ENCODE data around the gene SLC43A1.

Gene SLC43A1

GRCh38 chr11:57444362-57445121 is 71.0 kb downstream of the SLC43A1 start:
- TF ChIP-seq, protein P1, sequence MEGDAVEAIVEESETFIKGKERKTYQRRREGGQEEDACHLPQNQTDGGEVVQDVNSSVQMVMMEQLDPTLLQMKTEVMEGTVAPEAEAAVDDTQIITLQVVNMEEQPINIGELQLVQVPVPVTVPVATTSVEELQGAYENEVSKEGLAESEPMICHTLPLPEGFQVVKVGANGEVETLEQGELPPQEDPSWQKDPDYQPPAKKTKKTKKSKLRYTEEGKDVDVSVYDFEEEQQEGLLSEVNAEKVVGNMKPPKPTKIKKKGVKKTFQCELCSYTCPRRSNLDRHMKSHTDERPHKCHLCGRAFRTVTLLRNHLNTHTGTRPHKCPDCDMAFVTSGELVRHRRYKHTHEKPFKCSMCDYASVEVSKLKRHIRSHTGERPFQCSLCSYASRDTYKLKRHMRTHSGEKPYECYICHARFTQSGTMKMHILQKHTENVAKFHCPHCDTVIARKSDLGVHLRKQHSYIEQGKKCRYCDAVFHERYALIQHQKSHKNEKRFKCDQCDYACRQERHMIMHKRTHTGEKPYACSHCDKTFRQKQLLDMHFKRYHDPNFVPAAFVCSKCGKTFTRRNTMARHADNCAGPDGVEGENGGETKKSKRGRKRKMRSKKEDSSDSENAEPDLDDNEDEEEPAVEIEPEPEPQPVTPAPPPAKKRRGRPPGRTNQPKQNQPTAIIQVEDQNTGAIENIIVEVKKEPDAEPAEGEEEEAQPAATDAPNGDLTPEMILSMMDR (IDR thresholded peaks at IDR 0.05; ENCODE audit: low read depth, low read length) = no peak

DNA sequence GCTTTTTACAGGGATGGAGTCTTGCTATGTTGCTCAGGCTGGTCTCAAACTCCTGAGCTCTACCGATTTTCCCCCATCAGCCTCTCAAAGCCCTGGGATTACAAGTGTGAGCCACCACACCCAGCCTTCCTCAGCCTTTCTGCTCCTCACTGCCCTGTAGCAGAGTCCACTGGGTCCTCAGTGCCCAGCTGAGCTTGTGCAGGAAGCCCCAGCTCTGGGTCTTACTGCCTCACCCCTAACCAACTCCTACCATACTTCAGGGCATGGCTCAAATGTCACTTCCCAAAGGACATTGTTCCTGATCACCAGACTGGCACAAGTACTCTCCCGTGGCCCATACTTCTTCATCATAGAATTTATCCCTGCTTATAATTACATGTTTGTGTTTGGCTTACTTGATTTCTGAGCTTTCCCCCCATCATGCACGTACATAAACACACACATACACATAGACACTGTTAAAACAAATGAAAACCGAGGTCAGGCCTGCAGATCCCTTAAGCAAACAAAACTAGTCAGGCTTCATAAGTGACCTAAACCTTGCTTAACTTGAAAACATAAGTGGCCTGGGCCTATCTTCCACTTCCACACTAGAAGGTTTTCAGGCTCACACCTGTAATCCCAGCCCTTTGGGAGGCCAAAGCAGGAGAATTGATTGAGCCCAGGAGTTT is 74.6 kb downstream of the SLC43A1 start:
- TF ChIP-seq, protein P1 (IDR thresholded peaks at IDR 0.05; ENCODE audit: low read depth, low read length) = no peak
- DNase-seq (ENCODE audit: extremely low read depth, low read depth) = no peak

More at GRCh38 chr11:57444362-57445121, 71.0 kb downstream of the SLC43A1 start:
- no peak for DNase-seq (ENCODE audit: extremely low read depth, low read depth)

DNA sequence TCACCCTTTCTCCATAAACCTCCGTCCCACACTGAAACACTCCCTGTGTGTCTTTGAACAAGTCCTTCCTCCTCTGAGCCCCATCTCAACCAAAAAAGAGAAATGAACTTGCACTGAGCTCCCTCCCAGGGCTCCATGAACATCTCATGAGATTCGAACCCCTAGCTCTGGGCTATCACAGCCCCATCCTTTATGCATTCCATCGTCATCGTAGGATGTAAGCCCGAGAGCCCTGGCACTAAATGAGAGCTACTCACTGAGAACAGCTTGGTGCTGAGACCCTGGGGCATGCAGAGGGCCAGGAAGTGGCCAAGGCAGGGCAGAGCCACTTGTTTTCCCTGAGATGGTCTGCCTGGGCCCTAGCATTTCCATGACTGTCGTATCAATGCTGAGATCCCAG is 75.7 kb downstream of the SLC43A1 start:
- TF ChIP-seq, protein P1 (IDR thresholded peaks at IDR 0.05; ENCODE audit: low read depth, low read length) = no peak
- no peak for DNase-seq (ENCODE audit: extremely low read depth, low read depth)

DNA sequence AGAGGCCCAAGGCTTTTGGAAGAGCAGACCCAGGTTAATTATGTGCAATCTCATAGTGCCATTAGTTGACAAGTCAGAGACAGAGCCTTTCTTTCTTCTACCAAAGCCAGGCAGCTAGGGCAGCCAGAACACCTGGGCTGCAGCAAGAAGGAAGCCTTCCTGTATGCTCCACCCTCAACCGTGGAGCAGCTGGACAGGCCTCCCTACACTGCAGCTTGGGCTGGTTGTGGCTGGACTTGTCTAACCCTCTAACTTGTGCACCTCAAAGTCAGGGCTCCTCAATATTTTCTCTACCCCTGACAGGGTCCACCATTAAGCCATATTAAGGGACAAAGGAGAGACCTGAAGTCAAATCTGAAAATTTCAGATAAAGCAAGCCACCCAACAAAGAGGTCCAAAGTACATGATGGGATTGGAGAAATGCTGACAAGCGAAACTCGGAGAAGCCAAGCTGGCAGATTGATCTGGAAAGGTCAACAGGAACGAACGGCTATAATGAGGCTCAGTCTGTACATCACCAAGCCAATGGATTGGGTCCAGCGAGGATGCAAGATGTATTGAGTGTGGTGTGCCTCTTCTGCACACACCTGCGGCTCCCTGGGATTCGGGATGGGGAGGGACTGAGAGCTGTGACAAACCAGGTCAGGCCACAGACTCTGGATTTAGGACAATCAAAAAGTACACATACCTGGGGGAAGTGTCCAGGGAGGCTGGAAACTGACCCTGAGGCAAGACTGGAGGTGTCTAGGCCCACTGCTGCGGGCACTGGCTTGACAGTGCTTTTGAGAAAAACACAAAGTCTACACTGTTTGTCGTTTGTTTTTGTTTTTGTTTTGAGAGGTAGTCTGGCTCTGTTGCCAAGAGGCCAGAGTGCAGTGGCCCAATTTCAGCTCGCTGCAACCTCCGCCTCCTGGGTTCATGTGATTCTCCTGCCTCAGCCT is 76.9 kb downstream of the SLC43A1 start:
- DNase-seq (ENCODE audit: extremely low read depth, low read depth) = no peak
- TF ChIP-seq, protein P1 (IDR thresholded peaks at IDR 0.05; ENCODE audit: low read depth, low read length) = no peak

DNA sequence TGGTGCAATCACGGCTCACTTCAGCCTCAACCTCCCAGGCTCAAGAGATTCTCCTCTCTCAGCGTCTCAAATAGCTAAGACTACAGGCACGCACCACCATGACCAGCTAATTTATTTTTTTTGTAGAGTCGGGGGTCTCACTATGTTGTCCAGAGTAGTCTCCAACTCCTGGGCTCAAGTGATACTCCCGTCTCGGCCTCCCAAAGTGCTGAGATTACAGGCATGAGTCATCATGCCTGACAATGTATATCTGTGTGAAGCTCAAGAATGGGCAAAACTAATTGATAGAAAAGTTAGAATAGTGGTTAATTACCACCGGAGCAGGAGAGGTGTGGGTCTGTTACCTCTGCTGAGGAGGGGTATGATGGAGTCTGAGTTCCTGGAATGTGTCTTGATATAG is 79.5 kb downstream of the SLC43A1 start:
- DNase-seq (ENCODE audit: extremely low read depth, low read depth) = no peak
- TF ChIP-seq, protein P1 (IDR thresholded peaks at IDR 0.05; ENCODE audit: low read depth, low read length) = no peak

DNA sequence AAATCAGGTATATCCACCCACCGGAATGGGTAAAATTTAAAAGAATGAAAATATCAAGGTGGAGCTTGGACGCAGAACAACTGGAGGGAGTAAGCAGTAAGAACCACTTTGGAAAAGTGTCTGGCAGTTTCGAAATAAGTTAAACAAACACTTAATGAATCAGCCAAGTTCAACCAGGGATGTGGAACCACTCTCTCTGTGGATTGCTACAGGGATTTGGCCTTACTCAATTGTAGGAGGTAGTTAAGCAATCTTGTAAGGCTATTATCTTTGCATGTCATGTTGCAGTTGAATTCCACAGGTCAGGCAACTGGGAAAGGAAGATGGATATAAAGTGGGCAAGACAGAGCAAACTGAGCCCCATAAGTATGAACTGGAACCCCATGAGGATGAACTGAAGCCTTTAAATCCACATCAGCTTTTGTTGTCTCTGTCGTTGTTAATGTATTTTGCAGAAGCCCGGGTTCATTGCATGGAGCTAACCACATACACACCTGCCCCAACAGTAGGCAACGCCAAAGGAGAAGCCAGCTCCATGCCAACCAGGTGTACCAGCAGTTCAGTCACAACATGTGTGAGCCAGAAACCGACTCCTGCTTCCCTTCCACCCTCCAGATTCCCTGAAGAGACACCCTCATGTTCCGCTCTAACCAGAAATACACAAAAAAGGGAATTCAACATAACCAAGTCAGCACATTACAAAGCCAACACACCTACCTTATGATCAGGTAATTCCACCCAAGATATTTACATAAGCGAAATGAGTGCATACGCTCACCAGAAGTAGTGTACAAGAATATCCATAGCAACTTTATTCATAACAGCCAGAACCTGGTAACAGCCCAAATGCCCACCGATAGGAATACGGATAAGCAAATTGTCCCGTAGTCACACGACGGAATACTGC is 80.6 kb downstream of the SLC43A1 start:
- TF ChIP-seq, protein P1 (IDR thresholded peaks at IDR 0.05; ENCODE audit: low read depth, low read length) = no peak
- DNase-seq (ENCODE audit: extremely low read depth, low read depth) = peak; percentile 92

Measured in AG09319 (cell line).